SHP77 (cell line): ENCODE results near the gene CUEDC1.
A peak's percentile ranks its signal among the peaks of the same experiment; 100 is the strongest.

Source experiments
- DNase-seq, 2 experiments: peaks; one replicate each; lab custom pipeline; 2025; lab: John Stamatoyannopoulos, UW

CUEDC1 gene

GRCh38 chr17:57955183-57955931 lies at the start of gene CUEDC1:
Gene CUEDC1, minus strand, starts transcription at chr17:57955412. Its CDS starts 69,848 bp downstream, at chr17:57885564.
- peak in 1 of 2 experiments; percentile 19 for DNase-seq

GRCh38 chr17:58004060-58004459 lies 48.8 kb upstream of the CUEDC1 start:
- no peak for DNase-seq

- no peak for DNase-seq
Measured at GRCh38 chr17:58002973-58003372, 47.8 kb upstream of the CUEDC1 start.

GRCh38 chr17:58002154-58002948 lies 47.1 kb upstream of the CUEDC1 start:
- DNase-seq, result no peak

DNA sequence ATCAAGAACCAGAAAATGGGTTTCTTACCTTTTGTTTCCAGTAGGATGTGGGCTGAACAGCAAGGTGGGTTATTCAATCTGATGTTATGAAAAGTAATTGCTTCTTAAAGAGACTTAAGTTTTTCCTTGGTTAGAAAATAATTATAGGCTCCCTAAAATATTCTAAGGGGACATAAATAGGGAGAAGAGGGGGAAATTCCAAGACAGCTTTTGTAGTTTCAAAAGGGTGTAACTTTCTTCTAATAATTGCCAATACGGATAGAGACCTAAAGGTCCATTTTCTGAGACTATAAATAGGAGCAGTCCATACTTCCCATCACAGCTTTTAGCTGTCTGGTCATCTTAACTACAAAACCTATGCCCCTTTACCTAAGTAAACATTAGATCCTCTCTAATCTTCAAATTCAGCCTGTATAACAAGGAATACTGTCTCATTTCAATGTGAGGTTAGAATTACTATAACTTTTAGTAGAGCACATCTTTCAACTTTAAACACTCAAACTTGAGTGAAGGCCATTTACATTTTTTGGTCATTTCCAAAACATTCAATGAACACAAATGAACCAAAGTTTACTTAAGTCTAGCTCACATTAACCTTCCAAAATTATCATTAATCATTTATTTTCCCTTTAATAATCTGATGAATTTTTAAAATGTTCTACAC lies 46.4 kb upstream of the CUEDC1 start:
- no peak for DNase-seq

- DNase-seq, result peak; percentile 41 to 42
Measured at GRCh38 chr17:57999496-58000017, 44.3 kb upstream of the CUEDC1 start.

- no peak for DNase-seq
Measured at GRCh38 chr17:57999010-57999495, 43.8 kb upstream of the CUEDC1 start.

GRCh38 chr17:57997085-57997809 lies 42.0 kb upstream of the CUEDC1 start:
- DNase-seq, result no peak

GRCh38 chr17:57995076-57995956 lies 40.1 kb upstream of the CUEDC1 start:
- peak; percentile 82 to 88 for DNase-seq

DNA sequence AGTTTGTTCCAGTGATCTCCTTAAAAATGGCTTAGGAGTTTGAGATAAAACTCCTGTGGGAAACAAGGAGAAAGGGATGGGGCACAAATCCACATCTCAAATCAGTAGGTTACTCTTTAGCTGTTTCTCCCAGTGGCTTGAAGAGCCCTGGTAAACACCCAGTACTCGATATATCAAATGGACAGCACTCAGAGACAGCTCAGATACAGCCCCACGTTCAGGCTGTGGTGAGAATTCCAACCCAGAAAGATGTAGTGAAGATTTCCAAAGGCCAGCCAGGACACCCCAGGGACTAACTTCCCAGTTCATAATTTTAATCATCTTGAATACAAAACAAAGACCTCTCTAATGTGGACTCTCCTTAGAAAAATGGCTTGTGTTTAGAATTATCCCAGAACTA lies 39.2 kb upstream of the CUEDC1 start:
- peak; percentile 27 to 39 for DNase-seq

GRCh38 chr17:57993471-57994365 lies 38.5 kb upstream of the CUEDC1 start:
- DNase-seq, result peak; percentile 42 to 45

DNA sequence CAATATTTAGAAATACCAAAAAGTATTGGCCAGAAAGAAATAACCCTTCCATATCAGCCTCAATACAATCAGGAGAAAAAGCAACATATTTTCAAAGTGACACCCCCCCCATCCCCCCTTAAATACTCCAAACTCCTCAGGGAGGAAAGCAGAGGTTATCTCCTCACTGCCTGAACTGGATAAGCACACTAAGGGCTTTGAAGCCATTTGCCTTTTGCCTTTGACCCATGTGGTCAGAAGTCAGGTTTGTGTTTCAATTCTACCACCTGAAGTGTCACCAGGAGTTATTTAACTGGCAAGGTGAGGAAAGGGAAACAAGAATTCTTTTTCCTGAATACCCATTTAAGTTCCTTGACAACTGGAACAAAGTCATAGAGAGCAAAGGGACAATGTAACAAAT lies 36.3 kb upstream of the CUEDC1 start:
- no peak for DNase-seq

DNA sequence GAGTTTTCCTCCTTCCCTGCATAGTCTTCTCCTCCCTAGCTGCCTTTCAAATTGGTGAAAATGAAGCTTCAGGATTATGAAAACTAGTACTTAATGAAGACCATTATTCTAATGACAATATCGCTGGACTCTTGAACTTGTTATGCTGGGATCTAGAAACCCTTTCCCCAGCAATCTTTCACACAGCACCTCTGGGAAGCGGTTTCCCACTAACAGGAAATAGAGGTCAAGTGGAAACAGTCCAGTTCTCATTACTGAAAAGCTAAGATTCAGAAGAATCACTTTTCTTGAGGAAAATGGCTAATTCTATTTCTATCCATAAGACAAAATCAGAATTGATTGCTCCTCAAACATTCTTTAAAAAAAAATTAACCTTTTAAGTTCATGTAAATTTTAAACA lies 34.8 kb upstream of the CUEDC1 start:
- DNase-seq, result no peak

DNA sequence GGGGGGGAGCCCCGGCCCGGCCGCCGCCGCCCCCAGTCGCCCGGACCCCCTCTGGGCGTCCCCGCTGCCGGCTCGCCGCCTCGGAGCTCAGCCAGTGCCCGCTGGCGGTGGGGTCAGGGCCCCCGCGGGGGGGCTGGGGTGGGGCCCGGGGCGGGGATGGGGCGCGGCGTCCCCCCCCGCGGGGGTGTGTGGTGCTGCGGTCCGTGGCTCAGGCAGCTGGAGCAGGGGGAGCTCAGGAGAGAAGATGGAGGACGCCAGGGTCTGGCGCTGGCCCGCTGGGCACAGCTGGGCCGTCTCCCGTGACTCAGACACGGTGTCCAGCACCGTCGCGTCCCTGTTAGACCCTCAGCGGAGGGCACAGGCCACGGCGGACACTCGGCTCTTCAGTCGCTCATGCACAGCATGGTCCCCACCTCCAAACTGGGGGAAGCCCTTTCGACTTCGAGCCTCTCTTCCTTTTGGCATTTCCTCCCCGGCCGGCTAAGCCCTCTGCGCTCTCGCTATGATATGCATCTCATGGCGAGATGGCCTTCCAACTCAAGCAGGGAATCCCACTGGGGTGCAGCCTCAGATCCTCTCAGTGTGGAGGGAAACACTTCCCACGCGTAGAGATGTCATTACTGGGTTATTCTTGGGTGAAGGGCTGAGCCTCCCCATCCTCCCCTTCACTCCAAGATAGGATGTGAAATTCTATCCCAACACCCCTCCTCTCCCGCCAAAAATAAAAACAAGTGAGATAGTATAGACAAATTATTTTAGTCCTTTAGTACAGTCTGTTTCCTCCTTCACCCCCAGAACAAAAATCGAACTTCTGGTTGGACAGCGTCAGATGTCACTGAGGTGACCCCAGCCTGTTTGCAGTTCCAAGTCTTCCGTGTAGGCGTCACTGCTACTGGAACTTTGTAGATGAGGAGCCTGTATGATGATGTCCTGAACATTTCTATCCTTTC lies 33.4 kb upstream of the CUEDC1 start:
- peak; percentile 55 to 62 for DNase-seq

- DNase-seq, result peak; percentile 26 to 72
Measured at GRCh38 chr17:57987581-57988300, 32.5 kb upstream of the CUEDC1 start, which contains the start of gene VEZF1. Gene VEZF1, minus strand, starts transcription at chr17:57988254. Its CDS starts 143 bp downstream, at chr17:57988111.

- peak in 1 of 2 experiments; percentile 4 for DNase-seq
Measured at GRCh38 chr17:57986841-57987580, 31.8 kb upstream of the CUEDC1 start.

DNA sequence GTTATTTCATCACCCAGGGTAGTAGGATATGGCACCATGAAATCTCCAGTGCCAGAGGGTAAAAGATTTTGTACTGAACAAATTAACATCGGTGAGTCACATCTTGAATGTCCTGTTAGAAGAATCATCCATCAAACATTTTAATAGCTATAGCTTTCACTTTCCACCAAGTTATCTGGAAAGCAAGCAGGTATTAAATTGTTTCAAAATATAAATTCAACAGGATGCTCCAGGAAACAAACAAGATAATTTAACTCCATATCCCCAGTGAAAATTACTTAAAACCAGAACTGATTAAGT lies 30.4 kb upstream of the CUEDC1 start:
- DNase-seq, result no peak
